IPS-11a (cell line): ENCODE results near the gene ARHGAP26.

Experiments used
- H3K4me3 ChIP-seq: one replicate; pipeline ENCODE4 v1.5.1; 2013; ENCODE audit warnings: low read depth, low read length, control low read depth

Gene ARHGAP26

GRCh38 chr5:143147902-143148301, 377.7 kb downstream of the ARHGAP26 start:
- no peak overlapping the region for H3K4me3 ChIP-seq

- no peak overlapping the region for H3K4me3 ChIP-seq
These were observed 378.6 kb downstream of the ARHGAP26 start for GRCh38 chr5:143148771-143149170.

- no peak overlapping the region for H3K4me3 ChIP-seq
These were observed 379.6 kb downstream of the ARHGAP26 start for GRCh38 chr5:143149759-143150158.

GRCh38 chr5:143151056-143151700, 381.0 kb downstream of the ARHGAP26 start:
- H3K4me3 ChIP-seq, result no peak overlapping the region

GRCh38 chr5:143152445-143152844, 382.3 kb downstream of the ARHGAP26 start:
- H3K4me3 ChIP-seq, result no peak overlapping the region

GRCh38 chr5:143153332-143154119, 383.3 kb downstream of the ARHGAP26 start:
- H3K4me3 ChIP-seq, result no peak overlapping the region

- no peak overlapping the region for H3K4me3 ChIP-seq
These were observed 384.6 kb downstream of the ARHGAP26 start for GRCh38 chr5:143154510-143155370.

GRCh38 chr5:143155455-143155854, 385.3 kb downstream of the ARHGAP26 start:
- H3K4me3 ChIP-seq, result no peak overlapping the region

- H3K4me3 ChIP-seq, result no peak overlapping the region
These were observed 385.9 kb downstream of the ARHGAP26 start for GRCh38 chr5:143156086-143156485.

- H3K4me3 ChIP-seq, result no peak overlapping the region
These were observed 386.4 kb downstream of the ARHGAP26 start for GRCh38 chr5:143156572-143156971.

- H3K4me3 ChIP-seq, result no peak overlapping the region
These were observed 388.9 kb downstream of the ARHGAP26 start for GRCh38 chr5:143159031-143159430.

GRCh38 chr5:143161885-143162540, 391.8 kb downstream of the ARHGAP26 start:
- H3K4me3 ChIP-seq, result no peak overlapping the region

GRCh38 chr5:143162810-143163209, 392.6 kb downstream of the ARHGAP26 start:
- no peak overlapping the region for H3K4me3 ChIP-seq

- H3K4me3 ChIP-seq, result no peak overlapping the region
These were observed 394.4 kb downstream of the ARHGAP26 start for GRCh38 chr5:143164557-143164956.

GRCh38 chr5:143165049-143165880, 395.1 kb downstream of the ARHGAP26 start:
- H3K4me3 ChIP-seq, result no peak overlapping the region

- no peak overlapping the region for H3K4me3 ChIP-seq
These were observed 395.9 kb downstream of the ARHGAP26 start for GRCh38 chr5:143166090-143166489.

- no peak overlapping the region for H3K4me3 ChIP-seq
These were observed 396.7 kb downstream of the ARHGAP26 start for GRCh38 chr5:143166661-143167420.

- no peak overlapping the region for H3K4me3 ChIP-seq
These were observed 398.1 kb downstream of the ARHGAP26 start for GRCh38 chr5:143168171-143168741.
